Measurements from ENCODE around the gene SUPT20H.

Gene SUPT20H

DNA sequence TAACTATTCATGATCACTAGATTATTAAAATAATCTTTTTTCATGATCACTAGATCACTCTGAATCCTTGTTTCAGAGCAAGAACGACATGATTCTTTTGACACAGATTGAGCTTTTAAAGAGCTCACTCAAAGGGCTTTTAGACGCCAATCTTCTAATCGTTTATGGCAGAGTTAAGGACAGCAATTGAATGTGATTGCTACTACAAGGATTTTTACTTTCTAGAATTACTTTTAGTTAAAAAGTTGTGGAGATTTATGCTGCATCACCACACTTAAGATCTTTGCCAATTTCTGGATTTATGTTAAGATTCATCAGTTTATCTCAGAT is 57.6 kb downstream of the SUPT20H start:
- Histone ChIP-seq H2AFZ (ENCODE audit: low read length) (no peak overlapping the region), H3K4me1 (ENCODE audit: insufficient read depth, low read length, severe bottlenecking) (peaks cover 28% of the 10 kb centered on the region), H3F3A (ENCODE audit: insufficient read depth, low read length) (0 out of 2 replicates have a peak, but pooled peaks cover 3% of the 10 kb centered on the region), H3K79me2 (ENCODE audit: insufficient read depth, low read length) (peaks cover 20% of the 10 kb centered on the region), H3K4me3 (ENCODE audit: low read depth, low read length, poor library complexity, severe bottlenecking) (peak overlapping the region; percentile 87), H3K4me2 (ENCODE audit: low read length) (peak overlapping the region; percentile 85), H3K9ac (ENCODE audit: low read length) (peak overlapping the region; percentile 90), H3K9me3 (ENCODE audit: low read length) (no peaks in the 10 kb centered on the region), H3K9me2 (ENCODE audit: low read depth, low read length) (no peaks in the 10 kb centered on the region), H4K20me1 (ENCODE audit: insufficient read depth, low read length) (no peaks in the 10 kb centered on the region), H3K27me3 (ENCODE audit: insufficient read depth, low read length) (no peaks in the 10 kb centered on the region), H3K27ac (ENCODE audit: low read depth, low read length, poor library complexity, severe bottlenecking) (peak overlapping the region; percentile 96), H3K36me3 (ENCODE audit: insufficient read depth, low read length) (peaks cover 42% of the 10 kb centered on the region)
- TF ChIP-seq, protein P1, sequence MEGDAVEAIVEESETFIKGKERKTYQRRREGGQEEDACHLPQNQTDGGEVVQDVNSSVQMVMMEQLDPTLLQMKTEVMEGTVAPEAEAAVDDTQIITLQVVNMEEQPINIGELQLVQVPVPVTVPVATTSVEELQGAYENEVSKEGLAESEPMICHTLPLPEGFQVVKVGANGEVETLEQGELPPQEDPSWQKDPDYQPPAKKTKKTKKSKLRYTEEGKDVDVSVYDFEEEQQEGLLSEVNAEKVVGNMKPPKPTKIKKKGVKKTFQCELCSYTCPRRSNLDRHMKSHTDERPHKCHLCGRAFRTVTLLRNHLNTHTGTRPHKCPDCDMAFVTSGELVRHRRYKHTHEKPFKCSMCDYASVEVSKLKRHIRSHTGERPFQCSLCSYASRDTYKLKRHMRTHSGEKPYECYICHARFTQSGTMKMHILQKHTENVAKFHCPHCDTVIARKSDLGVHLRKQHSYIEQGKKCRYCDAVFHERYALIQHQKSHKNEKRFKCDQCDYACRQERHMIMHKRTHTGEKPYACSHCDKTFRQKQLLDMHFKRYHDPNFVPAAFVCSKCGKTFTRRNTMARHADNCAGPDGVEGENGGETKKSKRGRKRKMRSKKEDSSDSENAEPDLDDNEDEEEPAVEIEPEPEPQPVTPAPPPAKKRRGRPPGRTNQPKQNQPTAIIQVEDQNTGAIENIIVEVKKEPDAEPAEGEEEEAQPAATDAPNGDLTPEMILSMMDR (IDR thresholded peaks at IDR 0.05; ENCODE audit: low read length) = no peak
- TF ChIP-seq EZH2 (IDR thresholded peaks at IDR 0.05; ENCODE audit: borderline replicate concordance, low read length) = no peak

DNA sequence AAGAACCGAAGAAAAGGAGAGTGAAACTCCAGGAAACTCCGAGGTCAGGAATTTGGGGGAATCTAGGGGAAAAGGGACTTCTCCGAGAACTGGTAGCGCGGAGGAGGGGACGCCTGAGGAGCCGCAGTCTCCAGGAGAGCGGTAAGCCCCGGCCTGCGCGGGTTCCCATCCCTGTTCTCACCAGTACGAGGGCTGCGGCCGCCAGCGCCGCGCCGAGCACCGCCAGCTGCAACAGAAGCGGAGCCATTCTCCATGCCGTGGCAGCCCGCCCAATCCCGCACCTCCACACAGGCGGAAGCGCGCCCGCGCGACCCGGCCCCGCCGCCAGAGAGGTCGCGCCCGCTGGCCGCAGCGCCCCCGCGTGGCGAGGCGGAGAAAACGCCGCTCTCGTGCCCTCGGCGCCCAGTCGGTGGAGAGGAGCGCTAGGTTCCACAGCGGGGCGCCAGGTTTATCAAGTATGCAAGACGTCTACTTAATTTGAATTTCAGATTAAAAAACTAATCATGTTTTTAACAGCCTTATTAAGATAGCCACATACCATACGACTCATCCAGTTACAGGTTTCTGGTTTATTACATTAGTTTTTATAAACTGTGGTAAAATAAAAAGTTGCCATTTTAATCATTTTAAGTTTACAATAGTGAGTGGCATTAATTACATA is 60.3 kb downstream of the SUPT20H start, which contains the start of gene ALG5:
TSS of gene ALG5 (minus strand) at position 287 of the 661 bp plus-strand sequence. CDS start at position 247, 40 bp downstream.
- no peak for TF ChIP-seq EZH2 (IDR thresholded peaks at IDR 0.05; ENCODE audit: borderline replicate concordance, low read length)
- TF ChIP-seq, protein P1 (IDR thresholded peaks at IDR 0.05; ENCODE audit: low read length) = peak; percentile 75
- H3K4me2 ChIP-seq (ENCODE audit: low read length) = peak within 1 kb of the TSS; percentile 90
- H3K9me2 ChIP-seq (ENCODE audit: low read depth, low read length) = no peaks in the 10 kb centered on the region
- H3K27me3 ChIP-seq (ENCODE audit: insufficient read depth, low read length) = no peaks in the 10 kb centered on the region
- H3K79me2 ChIP-seq (ENCODE audit: insufficient read depth, low read length) = peaks cover 33% of the 10 kb centered on the region
- no peaks in the 10 kb centered on the region for H3K9me3 ChIP-seq (ENCODE audit: low read length)
- peaks cover 30% of the 10 kb centered on the region for H3K36me3 ChIP-seq (ENCODE audit: insufficient read depth, low read length)
- H3K4me1 ChIP-seq (ENCODE audit: insufficient read depth, low read length, severe bottlenecking) = peaks cover 28% of the 10 kb centered on the region
- peak within 1 kb of the TSS; percentile 96 for H3K27ac ChIP-seq (ENCODE audit: low read depth, low read length, poor library complexity, severe bottlenecking)
- H3K9ac ChIP-seq (ENCODE audit: low read length) = peak within 1 kb of the TSS; percentile 90
- 0 out of 2 replicates have a peak, but pooled peaks cover 3% of the 10 kb centered on the region for H3F3A ChIP-seq (ENCODE audit: insufficient read depth, low read length)
- H3K4me3 ChIP-seq (ENCODE audit: low read depth, low read length, poor library complexity, severe bottlenecking) = peak within 1 kb of the TSS; percentile 87
- no peak within 1 kb of the TSS for H2AFZ ChIP-seq (ENCODE audit: low read length)
- no peaks in the 10 kb centered on the region for H4K20me1 ChIP-seq (ENCODE audit: insufficient read depth, low read length)

DNA sequence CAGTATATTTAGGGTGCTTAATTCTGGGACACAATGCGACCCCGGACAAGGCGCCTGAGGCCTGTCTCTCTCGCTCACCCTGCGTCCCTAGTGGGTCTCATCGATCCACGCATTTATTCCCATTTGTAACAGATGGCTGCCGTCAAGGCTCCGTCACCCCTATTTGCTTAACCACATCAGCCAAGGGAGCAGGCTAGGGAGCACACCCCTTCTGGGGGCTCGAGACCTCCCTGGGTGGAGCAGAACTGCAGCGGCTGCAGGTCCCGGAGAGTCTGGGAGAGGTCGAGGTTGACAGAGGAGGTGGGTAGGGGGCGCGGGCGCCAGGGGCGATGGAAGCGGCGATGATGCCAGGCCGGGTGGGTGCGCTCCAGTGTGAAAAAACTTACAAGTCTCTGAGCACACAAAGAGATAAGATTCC is 60.9 kb downstream of the SUPT20H start:
- peak overlapping the region; percentile 90 for H3K9ac ChIP-seq (ENCODE audit: low read length)
- peaks cover 33% of the 10 kb centered on the region for H3K79me2 ChIP-seq (ENCODE audit: insufficient read depth, low read length)
- H2AFZ ChIP-seq (ENCODE audit: low read length) = no peak overlapping the region
- H4K20me1 ChIP-seq (ENCODE audit: insufficient read depth, low read length) = no peaks in the 10 kb centered on the region
- H3K36me3 ChIP-seq (ENCODE audit: insufficient read depth, low read length) = peaks cover 31% of the 10 kb centered on the region
- no peak for TF ChIP-seq EZH2 (IDR thresholded peaks at IDR 0.05; ENCODE audit: borderline replicate concordance, low read length)
- TF ChIP-seq, protein P1 (IDR thresholded peaks at IDR 0.05; ENCODE audit: low read length) = no peak
- H3K4me2 ChIP-seq (ENCODE audit: low read length) = peak overlapping the region; percentile 90
- H3K4me3 ChIP-seq (ENCODE audit: low read depth, low read length, poor library complexity, severe bottlenecking) = peak overlapping the region; percentile 87
- peaks cover 28% of the 10 kb centered on the region for H3K4me1 ChIP-seq (ENCODE audit: insufficient read depth, low read length, severe bottlenecking)
- peak overlapping the region; percentile 21 for H3K27ac ChIP-seq (ENCODE audit: low read depth, low read length, poor library complexity, severe bottlenecking)
- no peaks in the 10 kb centered on the region for H3K9me3 ChIP-seq (ENCODE audit: low read length)
- H3K27me3 ChIP-seq (ENCODE audit: insufficient read depth, low read length) = no peaks in the 10 kb centered on the region
- no peaks in the 10 kb centered on the region for H3K9me2 ChIP-seq (ENCODE audit: low read depth, low read length)
- H3F3A ChIP-seq (ENCODE audit: insufficient read depth, low read length) = 0 out of 2 replicates have a peak, but pooled peaks cover 3% of the 10 kb centered on the region

Measured in OCI-LY1 (cell line).